NCI-H526 treated with DMSO at 0.1 percent for 48 hours (cell line): Measurements from ENCODE around the gene PDE7B.
"Not testable (repeated sequence)": the region's sequence is repeated elsewhere in the genome, so short reads cannot be mapped to it uniquely, and the experiment has no call there.

Experiments used
- DNase-seq: peaks from one replicate; lab custom pipeline; 2025; lab: John Stamatoyannopoulos, UW

The PDE7B gene

GRCh38 chr6:136191606-136192312, 340.3 kb downstream of the PDE7B start:
- DNase-seq, result no peak

DNA sequence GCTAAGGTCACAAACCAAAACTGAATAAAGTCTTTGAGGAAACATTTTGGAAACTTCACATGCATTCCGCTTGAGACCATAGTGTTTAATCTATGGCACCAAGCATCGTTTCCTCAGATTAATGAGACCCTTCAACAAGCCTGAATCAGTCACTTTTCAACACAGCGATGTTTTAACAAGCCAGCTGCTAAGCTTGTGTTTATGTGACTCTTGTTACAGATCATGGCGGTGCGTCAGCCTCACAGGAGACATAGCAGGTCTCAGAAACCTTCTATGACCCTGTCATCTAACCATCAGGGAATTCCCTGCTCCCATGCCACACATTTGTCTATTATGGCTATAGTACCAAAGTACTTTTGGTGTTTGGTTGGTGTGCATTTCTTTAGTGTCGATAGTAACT, 341.4 kb downstream of the PDE7B start:
- DNase-seq, result no peak

- DNase-seq, result no peak
These were observed 350.2 kb downstream of the PDE7B start for GRCh38 chr6:136201732-136202131.

- no peak for DNase-seq
These were observed 357.3 kb downstream of the PDE7B start for GRCh38 chr6:136208783-136209182.

GRCh38 chr6:136209496-136209895, 358.0 kb downstream of the PDE7B start:
- DNase-seq, result no peak

GRCh38 chr6:136210398-136211165, 359.1 kb downstream of the PDE7B start:
- no peak for DNase-seq

DNA sequence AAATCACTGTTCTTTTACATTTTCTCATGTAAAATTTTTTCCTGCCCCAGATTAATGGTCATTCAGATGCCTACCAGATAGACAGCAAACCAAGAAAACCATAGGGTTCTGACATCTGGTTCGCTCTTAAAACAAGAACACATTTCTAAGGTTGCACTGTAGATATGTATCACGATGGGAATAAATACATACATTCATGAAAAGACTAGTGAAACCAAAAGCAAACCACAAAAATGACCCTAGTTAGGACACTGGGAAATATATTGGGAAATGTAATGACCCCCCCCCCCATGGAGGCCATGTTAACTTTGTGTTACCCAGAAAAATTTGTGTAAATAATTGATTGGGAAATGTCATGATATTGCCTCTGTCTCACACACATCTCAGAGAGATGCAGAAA, 361.1 kb downstream of the PDE7B start:
- no peak for DNase-seq

DNA sequence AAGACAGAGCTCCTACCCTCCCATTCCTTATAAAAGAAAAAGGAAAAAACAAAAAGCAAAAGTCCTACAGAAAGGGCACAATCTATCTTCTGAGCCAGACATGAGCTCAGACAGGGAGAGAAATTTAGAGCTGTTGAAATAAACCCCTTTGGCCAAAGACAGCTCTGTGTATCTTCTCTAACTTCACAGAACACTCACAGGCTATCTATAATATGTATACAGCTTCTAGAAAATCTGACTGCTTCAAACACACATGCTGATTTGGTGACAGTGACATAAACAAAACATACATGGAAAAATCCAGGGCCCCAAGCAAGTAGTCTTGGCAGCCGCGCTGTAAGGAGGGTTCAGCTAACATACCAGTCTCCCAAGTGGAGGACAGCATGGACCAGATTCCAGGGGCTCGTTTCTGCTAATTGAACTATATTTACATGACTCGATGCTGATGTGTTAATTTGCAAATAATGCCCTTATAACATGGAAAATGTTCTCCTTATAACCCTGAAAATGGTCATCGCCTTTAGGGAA, 361.6 kb downstream of the PDE7B start:
- no peak for DNase-seq

GRCh38 chr6:136213853-136214252, 362.4 kb downstream of the PDE7B start:
- DNase-seq, result no peak

- DNase-seq, result no peak
These were observed 365.3 kb downstream of the PDE7B start for GRCh38 chr6:136216503-136217401.

DNA sequence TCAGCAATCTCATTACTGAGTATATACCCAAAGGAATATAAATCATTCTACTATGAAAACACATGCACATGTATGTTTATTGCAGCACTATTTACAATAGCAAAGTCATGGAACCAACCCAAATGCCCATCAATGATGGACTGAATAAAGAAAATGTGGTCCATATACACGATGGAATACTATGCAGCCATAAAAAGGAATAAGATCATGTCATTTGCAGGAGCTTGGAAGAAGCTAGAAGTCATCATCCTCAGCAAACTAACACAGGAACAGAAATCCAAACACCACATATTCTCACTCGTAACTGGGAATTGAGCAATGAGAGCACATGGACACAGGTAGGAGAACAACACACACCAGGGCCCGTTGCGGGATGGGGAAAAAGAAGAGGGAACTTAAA, 373.5 kb downstream of the PDE7B start:
- not testable (repeated sequence) for DNase-seq

DNA sequence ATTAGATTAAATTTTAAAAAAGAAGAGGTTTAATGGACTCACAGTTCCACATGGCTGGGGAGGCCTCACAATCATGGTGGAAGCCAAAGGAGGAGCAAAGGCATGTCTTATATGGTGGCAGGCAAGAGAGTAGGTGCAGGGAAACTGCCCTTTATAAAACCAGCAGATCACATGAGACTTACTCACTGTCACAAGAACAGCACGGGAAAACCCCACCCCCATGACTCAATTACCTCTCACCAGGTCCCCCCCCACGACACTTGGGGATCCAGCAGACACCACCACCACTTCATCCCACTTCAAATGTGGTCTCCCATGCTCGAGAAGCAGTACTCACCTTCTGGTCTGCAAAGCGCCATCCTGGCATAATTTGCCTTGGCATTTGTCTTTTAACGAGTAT, 374.0 kb downstream of the PDE7B start:
- DNase-seq, result no peak

DNA sequence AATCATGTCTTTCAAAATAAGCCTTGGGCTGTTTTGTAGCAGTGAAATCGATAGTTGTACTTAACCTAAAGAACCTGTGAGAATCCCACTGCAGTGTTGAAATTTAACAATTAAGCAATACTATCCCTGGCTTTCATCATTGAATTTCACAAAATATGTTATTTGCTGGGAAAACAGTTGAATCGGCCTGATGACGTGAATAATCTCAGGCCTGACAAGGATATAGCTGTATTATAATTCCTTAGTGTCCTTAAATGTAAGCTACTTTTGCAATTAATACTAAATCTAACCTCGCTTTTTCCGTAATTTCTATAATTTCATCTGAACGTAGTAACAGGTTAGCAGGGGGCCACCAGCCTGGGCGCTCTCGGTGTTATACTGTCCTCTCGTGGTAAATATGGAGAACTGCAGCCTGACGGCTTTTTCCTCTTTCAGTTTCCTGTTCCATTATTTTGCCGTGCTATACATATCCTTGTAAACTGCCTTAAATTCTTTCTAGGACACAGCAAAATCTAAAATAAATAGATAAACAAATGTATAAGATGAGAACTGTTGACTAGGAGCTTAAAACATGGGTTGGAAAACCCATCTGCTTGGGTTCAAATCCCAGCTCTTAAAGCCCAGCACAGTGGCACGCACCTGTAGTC, 374.6 kb downstream of the PDE7B start:
- peak; percentile 16 for DNase-seq

GRCh38 chr6:136226674-136227377, 375.3 kb downstream of the PDE7B start:
- DNase-seq, result no peak

- no peak for DNase-seq
These were observed 377.3 kb downstream of the PDE7B start for GRCh38 chr6:136228814-136229213.

DNA sequence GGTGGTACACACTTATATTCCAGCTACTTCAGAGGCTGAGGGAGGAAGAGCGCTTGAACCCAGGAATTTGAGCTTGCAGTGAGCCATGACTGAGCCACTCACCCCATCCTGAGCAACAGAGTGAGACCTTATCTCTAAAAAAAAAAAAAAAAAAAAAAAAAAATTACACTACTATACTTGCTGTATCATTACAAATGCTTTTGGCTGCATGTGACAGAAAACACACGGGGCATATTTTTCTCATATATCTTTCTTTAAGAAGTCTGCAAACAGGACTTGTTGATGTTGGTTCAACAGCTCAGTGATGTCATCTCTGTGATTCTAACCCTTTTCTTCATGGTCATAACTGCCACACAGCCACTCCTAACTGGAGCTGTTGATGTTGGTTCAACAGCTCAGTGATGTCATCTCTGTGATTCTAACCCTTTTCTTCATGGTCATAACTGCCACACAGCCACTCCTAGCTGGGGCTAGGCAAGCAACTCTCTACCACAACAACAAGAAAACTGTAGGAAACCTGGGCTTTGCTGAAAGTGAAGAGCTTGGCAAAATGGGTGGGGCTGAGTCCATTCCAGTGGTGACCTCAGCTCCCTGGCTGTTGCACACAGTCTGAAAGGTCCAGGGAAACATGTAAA, 378.8 kb downstream of the PDE7B start:
- DNase-seq, result no peak

GRCh38 chr6:136232701-136233100, 381.2 kb downstream of the PDE7B start:
- no peak for DNase-seq

GRCh38 chr6:136235233-136235564, 383.7 kb downstream of the PDE7B start:
- DNase-seq, result peak; percentile 68

DNA sequence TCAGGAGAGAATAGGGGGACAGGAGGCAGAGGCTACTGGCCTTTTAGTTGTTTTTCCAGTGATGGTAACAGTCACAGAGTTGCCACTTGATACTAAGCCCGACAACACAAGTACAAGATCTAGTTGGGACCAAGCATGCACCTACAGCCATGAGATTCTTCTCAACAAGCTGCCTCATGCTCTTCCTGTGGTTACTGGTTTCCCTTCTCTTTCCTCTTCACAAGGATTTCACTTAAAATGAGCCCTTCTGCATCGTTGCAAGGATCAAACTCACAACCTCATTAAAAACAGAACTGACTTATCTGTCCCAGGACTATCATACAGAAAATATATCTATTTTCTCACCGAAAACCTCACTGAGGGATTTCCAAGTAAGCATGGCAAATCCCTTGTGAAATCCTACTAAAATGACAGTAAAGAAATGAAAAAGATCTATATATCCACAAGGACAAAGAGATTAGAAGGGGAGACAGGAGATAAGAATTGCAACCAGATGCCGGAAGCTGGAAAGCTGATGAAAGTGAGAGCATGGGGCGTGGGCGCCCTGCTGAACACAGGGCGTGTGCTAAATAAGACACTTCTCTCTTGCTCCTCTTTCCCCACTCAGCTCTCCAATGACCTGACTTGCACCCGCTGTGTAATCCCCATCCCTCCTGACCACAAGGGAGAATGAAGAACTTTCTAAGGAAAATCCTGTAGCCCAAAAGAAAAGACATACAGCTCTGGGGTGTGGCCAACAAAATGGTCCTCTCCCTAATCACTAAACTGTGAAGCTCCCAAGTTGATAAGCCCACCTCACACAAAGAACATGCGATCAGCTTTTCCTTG, 385.2 kb downstream of the PDE7B start:
- no peak for DNase-seq

DNA sequence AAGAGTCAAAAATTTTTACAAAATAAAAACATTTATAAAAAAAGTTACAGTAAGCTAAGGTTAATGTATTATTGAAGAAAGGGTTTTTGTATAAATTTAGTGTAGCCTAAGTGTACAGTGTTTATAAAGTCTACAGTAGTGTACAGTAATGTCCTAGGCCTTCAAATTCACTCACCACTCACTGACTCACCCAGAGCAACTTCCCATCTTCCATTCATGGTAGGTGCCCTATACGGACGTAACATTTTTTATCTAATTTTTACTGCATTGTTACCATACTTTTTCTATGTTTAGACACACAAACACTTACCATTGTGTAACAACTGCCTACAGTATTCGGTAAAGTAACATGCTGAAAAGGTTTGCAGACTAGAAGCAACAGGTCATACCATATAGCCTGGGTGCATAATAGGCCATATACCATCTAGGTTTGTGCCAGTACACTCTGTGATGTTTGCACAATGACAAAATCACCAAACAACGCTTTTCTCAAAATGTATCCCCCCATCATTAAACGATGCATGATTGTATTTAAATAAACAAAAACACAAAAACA, 392.6 kb downstream of the PDE7B start:
- no peak for DNase-seq
